Esophagus squamous epithelium (tissue), 4 donors: ENCODE results near the gene SYS1.

ENCODE experiments used
- CTCF ChIP-seq, 6 experiments: fragments of 450-650 bp in 4 of 6; fragments of 200-600 bp in 2 of 6; sonication (generic) in 2 of 6; IDR thresholded peaks; one replicate each; pipeline ENCODE4 v1.5.1; 2016 to 2019; ENCODE audit warnings: antibody characterized with exemption in 6 of 6, mild to moderate bottlenecking in 4 of 6, moderate library complexity in 4 of 6
- POLR2A ChIP-seq, 4 donors: fragments of 450-650 bp; IDR thresholded peaks; one replicate each; pipeline ENCODE4 v1.6.1; 2017; ENCODE audit warnings: antibody characterized with exemption in 4 of 4, mild to moderate bottlenecking in 4 of 4, moderate library complexity in 3 of 4

- TF ChIP-seq POLR2A (IDR thresholded peaks at IDR 0.05) (no peak), CTCF (IDR thresholded peaks at IDR 0.05) (no peak)
These were observed 45.1 kb downstream of the SYS1 start, which contains the start of gene DBNDD2 for GRCh38 chr20:45407783-45408645.
